ENCODE measurements around the gene CASP14. TPM values are rescaled to one million over a fixed set of nuclear protein-coding genes. Genes with fewer than 3 reads are reported as not detected.

CASP14 gene
- total and polyA plus RNA-seq, 2 experiments from 2014 or later = not detected

DNA sequence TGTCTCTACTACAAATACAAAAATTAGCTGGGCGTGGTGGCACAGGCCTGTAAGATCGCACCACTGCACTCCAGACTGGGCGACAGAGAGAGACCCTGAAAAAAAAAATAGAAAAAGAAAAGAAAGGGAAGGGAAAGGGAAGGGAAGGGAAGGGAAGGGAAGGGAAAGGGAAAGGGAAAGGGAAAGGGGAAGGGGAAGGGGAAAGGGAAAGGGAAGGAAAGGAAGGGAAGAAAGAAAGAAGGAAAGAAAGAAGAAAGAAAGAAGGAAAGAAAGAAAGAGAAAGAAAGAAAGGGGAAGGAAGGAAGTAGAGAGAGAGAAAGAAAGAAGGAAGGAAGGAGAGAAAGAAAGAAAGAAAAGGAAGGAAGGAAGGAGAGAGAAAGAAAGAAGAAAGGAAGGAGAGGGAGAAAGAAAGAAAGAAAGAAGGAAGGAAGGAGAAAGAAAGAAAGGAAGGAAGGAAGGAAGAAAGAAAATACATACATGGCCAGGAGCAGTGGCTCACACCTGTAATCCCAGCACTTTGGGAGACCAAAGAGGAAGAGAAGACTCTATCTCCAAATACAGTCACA is 49.8 kb downstream of the CASP14 start:
- Mint-ChIP-seq H3K27ac (no peak overlapping the region), H3K4me1 (no peaks in the 10 kb centered on the region), H3K4me3 (no peak overlapping the region), H3K36me3 (ENCODE audit: low read depth) (0 out of 3 replicates have a peak, but pooled peaks cover 2% of the 10 kb centered on the region), H3K9me3 (peaks cover 11% of the 10 kb centered on the region), H3K27me3 (ENCODE audit: insufficient read depth, low read depth, poor library complexity) (peaks cover 8% of the 10 kb centered on the region)
- ATAC-seq (no peak), DNase-seq (ENCODE audit: low spot score) (no peak)
- TF ChIP-seq ZNF462 (CRISPR knock-in tag; IDR thresholded peaks at IDR 0.05) (no peak), ZNF331 (CRISPR knock-in tag; IDR thresholded peaks at IDR 0.05; ENCODE audit: low read depth) (no peak), CREB1 (CRISPR knock-in tag; IDR thresholded peaks at IDR 0.05; ENCODE audit: low read depth) (no peak), POLR2AphosphoS5 (IDR thresholded peaks at IDR 0.05; ENCODE audit: low read depth) (no peak), ZNF114 (CRISPR knock-in tag; IDR thresholded peaks at IDR 0.05) (no peak), EZH2 (IDR thresholded peaks at IDR 0.05; ENCODE audit: low read depth, unreplicated experiment) (no peak), EZH2phosphoT487 (IDR thresholded peaks at IDR 0.05; ENCODE audit: unreplicated experiment) (no peak), CTCF (conservative IDR thresholded peaks at IDR 0.05; ENCODE audit: low read depth in 2 of 2) (no peak), JUNB (IDR thresholded peaks at IDR 0.05; ENCODE audit: unreplicated experiment) (no peak), NANOG (IDR thresholded peaks at IDR 0.05; ENCODE audit: borderline replicate concordance) (no peak), STAT1 (IDR thresholded peaks at IDR 0.05; ENCODE audit: unreplicated experiment) (no peak)
- TF ChIP-seq, protein P1, sequence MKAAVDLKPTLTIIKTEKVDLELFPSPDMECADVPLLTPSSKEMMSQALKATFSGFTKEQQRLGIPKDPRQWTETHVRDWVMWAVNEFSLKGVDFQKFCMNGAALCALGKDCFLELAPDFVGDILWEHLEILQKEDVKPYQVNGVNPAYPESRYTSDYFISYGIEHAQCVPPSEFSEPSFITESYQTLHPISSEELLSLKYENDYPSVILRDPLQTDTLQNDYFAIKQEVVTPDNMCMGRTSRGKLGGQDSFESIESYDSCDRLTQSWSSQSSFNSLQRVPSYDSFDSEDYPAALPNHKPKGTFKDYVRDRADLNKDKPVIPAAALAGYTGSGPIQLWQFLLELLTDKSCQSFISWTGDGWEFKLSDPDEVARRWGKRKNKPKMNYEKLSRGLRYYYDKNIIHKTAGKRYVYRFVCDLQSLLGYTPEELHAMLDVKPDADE (IDR thresholded peaks at IDR 0.05) = no peak
- TF ChIP-seq, protein P2, sequence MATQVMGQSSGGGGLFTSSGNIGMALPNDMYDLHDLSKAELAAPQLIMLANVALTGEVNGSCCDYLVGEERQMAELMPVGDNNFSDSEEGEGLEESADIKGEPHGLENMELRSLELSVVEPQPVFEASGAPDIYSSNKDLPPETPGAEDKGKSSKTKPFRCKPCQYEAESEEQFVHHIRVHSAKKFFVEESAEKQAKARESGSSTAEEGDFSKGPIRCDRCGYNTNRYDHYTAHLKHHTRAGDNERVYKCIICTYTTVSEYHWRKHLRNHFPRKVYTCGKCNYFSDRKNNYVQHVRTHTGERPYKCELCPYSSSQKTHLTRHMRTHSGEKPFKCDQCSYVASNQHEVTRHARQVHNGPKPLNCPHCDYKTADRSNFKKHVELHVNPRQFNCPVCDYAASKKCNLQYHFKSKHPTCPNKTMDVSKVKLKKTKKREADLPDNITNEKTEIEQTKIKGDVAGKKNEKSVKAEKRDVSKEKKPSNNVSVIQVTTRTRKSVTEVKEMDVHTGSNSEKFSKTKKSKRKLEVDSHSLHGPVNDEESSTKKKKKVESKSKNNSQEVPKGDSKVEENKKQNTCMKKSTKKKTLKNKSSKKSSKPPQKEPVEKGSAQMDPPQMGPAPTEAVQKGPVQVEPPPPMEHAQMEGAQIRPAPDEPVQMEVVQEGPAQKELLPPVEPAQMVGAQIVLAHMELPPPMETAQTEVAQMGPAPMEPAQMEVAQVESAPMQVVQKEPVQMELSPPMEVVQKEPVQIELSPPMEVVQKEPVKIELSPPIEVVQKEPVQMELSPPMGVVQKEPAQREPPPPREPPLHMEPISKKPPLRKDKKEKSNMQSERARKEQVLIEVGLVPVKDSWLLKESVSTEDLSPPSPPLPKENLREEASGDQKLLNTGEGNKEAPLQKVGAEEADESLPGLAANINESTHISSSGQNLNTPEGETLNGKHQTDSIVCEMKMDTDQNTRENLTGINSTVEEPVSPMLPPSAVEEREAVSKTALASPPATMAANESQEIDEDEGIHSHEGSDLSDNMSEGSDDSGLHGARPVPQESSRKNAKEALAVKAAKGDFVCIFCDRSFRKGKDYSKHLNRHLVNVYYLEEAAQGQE (IDR thresholded peaks at IDR 0.05; ENCODE audit: unreplicated experiment) = no peak
- H2AFZ ChIP-seq = no peak overlapping the region
- H3K9me2 ChIP-seq (ENCODE audit: insufficient read depth) = no peaks in the 10 kb centered on the region
- no peaks in the 10 kb centered on the region for H4K20me1 ChIP-seq (replicated peaks; ENCODE audit: insufficient read depth)
- no peaks in the 10 kb centered on the region for H3F3A ChIP-seq (replicated peaks; ENCODE audit: low read depth)
- no peaks in the 10 kb centered on the region for H3K79me2 ChIP-seq (replicated peaks; ENCODE audit: insufficient read depth)
- H3K4me3 ChIP-seq = no peak overlapping the region
- no peaks in the 10 kb centered on the region for H3K36me3 ChIP-seq (ENCODE audit: insufficient read depth)
- H3K27ac ChIP-seq (ENCODE audit: low read depth) = no peak overlapping the region
- no peaks in the 10 kb centered on the region for H3K27me3 ChIP-seq (ENCODE audit: insufficient read depth)
- H3K4me2 ChIP-seq = no peak overlapping the region
- H3K4me1 ChIP-seq (ENCODE audit: insufficient read depth) = no peaks in the 10 kb centered on the region
